OCI-M1 (cell line): ENCODE results near the gene HYAL4.
A peak's percentile ranks its signal among the peaks of the same experiment; 100 is the strongest.
"Not testable (repeated sequence)": the region's sequence is repeated elsewhere in the genome, so short reads cannot be mapped to it uniquely, and the experiment has no call there.

ENCODE experiments used
- DNase-seq: peaks from one replicate; lab custom pipeline; 2025; lab: John Stamatoyannopoulos, UW

Gene HYAL4

GRCh38 chr7:123847868-123848267 is 2.9 kb downstream of the HYAL4 start:
- no peak for DNase-seq

GRCh38 chr7:123849855-123850254 is 4.9 kb downstream of the HYAL4 start:
- no peak for DNase-seq

GRCh38 chr7:123851404-123851803 is 6.4 kb downstream of the HYAL4 start:
- not testable (repeated sequence) for DNase-seq

GRCh38 chr7:123854291-123854690 is 9.3 kb downstream of the HYAL4 start:
- DNase-seq, result not testable (repeated sequence)

GRCh38 chr7:123856428-123856827 is 11.5 kb downstream of the HYAL4 start:
- DNase-seq, result not testable (repeated sequence)

- no peak for DNase-seq
These were observed 15.9 kb downstream of the HYAL4 start for GRCh38 chr7:123860848-123861247.

GRCh38 chr7:123862775-123863174 is 17.8 kb downstream of the HYAL4 start:
- no peak for DNase-seq

- no peak for DNase-seq
These were observed 18.5 kb downstream of the HYAL4 start for GRCh38 chr7:123863461-123863860.

- peak; percentile 36 for DNase-seq
These were observed 19.0 kb downstream of the HYAL4 start for GRCh38 chr7:123864012-123864411.

- DNase-seq, result peak; percentile 36
These were observed 19.5 kb downstream of the HYAL4 start for GRCh38 chr7:123864436-123864835.

GRCh38 chr7:123864966-123865365 is 20.0 kb downstream of the HYAL4 start:
- DNase-seq, result no peak

GRCh38 chr7:123865517-123866117 is 20.6 kb downstream of the HYAL4 start:
- peak; percentile 74 for DNase-seq

- peak; percentile 46 for DNase-seq
These were observed 22.3 kb downstream of the HYAL4 start for GRCh38 chr7:123867225-123867624.

- DNase-seq, result peak; percentile 72
These were observed 27.3 kb downstream of the HYAL4 start for GRCh38 chr7:123871998-123872867.

GRCh38 chr7:123872908-123873307 is 27.9 kb downstream of the HYAL4 start:
- DNase-seq, result no peak

- DNase-seq, result no peak
These were observed 31.7 kb downstream of the HYAL4 start for GRCh38 chr7:123876557-123877256.

- no peak for DNase-seq
These were observed 34.7 kb downstream of the HYAL4 start for GRCh38 chr7:123879628-123880027.

GRCh38 chr7:123881300-123881699 is 36.3 kb downstream of the HYAL4 start:
- no peak for DNase-seq

- DNase-seq, result no peak
These were observed 38.2 kb downstream of the HYAL4 start for GRCh38 chr7:123883154-123883553.

- DNase-seq, result no peak
These were observed 43.2 kb downstream of the HYAL4 start for GRCh38 chr7:123888192-123888591.

GRCh38 chr7:123894753-123895152 is 49.8 kb downstream of the HYAL4 start:
- DNase-seq, result not testable (repeated sequence)

- no peak for DNase-seq
These were observed 56.1 kb downstream of the HYAL4 start for GRCh38 chr7:123901101-123901500.

- no peak for DNase-seq
These were observed 60.7 kb downstream of the HYAL4 start for GRCh38 chr7:123905714-123906113.
